Endothelial cell of umbilical vein (primary cell): ENCODE measurements around the gene SLC5A5. TPM values are rescaled to one million over a fixed set of nuclear protein-coding genes. Genes with fewer than 3 reads are reported as not detected.

Experiments
- BruUV-seq: library from RNA; stranded (reverse); fragments of 400-500 nt; replicated peaks from 2 replicates; lab custom pipeline; 2021; lab: Mats Ljungman, UMichigan
- CTCF ChIA-PET: fragments of 300-600, 350-600 bp; sonication (Branson Sonifier 250); formaldehyde crosslinking; loops from one replicate; lab custom pipeline; 2021; ENCODE audit warnings: antibody characterized with exemption, inconsistent platforms; lab: Charles Lee
- POLR2A ChIA-PET: fragments of 300-600, 350-600 bp; sonication (Branson Sonifier 250); formaldehyde crosslinking; loops from one replicate; lab custom pipeline; 2021; ENCODE audit warnings: antibody characterized with exemption, inconsistent platforms; lab: Charles Lee
- DNase-seq: peaks from one replicate; pipeline ENCODE4 v3.0.0-alpha.2; 2011; ENCODE audit warnings: low read depth, low spot score
- FAIRE-seq: peaks from 2 replicates; lab custom pipeline; 2011; peaks lifted over from hg19 to GRCh38; lab: Jason Lieb, UNC
- H2AFZ ChIP-seq: 2 replicates; pipeline ENCODE4 v1.6.0; 2012; ENCODE audit warnings: low read depth, low read length, control low read depth, inconsistent platforms
- H3K27ac ChIP-seq: 2 replicates; pipeline ENCODE4 v1.5.1; 2011; ENCODE audit warnings: low read depth, mild to moderate bottlenecking, control low read depth, low read length, moderate library complexity; ENCODE audit not compliant: insufficient read depth
- H3K27me3 ChIP-seq, 2 experiments: 2 replicates each; pipeline versions ENCODE4 v1.6.0 to v1.6.1; 2011; ENCODE audit warnings: low read length in 2 of 2, mixed read lengths in 1 of 2; ENCODE audit not compliant: control insufficient read depth in 2 of 2, insufficient read depth in 2 of 2
- H3K36me3 ChIP-seq, 2 experiments: 2 replicates in 1 of 2; 3 replicates in 1 of 2; pipeline ENCODE4 v1.5.1; 2011; ENCODE audit warnings: low read length in 2 of 2, mild to moderate bottlenecking in 1 of 2, moderate library complexity in 1 of 2; ENCODE audit not compliant: control insufficient read depth in 2 of 2, insufficient read depth in 2 of 2; ENCODE audit errors: extremely low read depth in 1 of 2
- H3K4me1 ChIP-seq: 3 replicates; pipeline ENCODE4 v1.5.1; 2011; ENCODE audit warnings: mild to moderate bottlenecking, low read length; ENCODE audit not compliant: control insufficient read depth, insufficient read depth; ENCODE audit errors: extremely low read depth
- H3K4me2 ChIP-seq: 2 replicates; pipeline ENCODE4 v1.6.1; 2011; ENCODE audit warnings: low read length, control low read depth, mixed read lengths; ENCODE audit not compliant: insufficient read depth
- H3K4me3 ChIP-seq, 3 experiments: fragments of 200-600 bp in 1 of 3; sonication (generic), shearing (Covaris generic) in 1 of 3; replicated peaks in 1 of 3; 2 replicates each; pipeline ENCODE4 v1.5.1; 2011 to 2016; ENCODE audit warnings: control low read depth in 3 of 3, low read length in 3 of 3, mild to moderate bottlenecking in 2 of 3, inconsistent platforms in 1 of 3, low read depth in 1 of 3, moderate library complexity in 1 of 3; ENCODE audit not compliant: insufficient read depth in 1 of 3
- H3K79me2 ChIP-seq: 2 replicates; pipeline ENCODE4 v1.6.0; 2012; ENCODE audit warnings: low read length, inconsistent platforms; ENCODE audit not compliant: control insufficient read depth, insufficient read depth
- H3K9ac ChIP-seq: replicated peaks from 2 replicates; pipeline ENCODE3; 2011; ENCODE audit warnings: low read length, control low read depth; ENCODE audit not compliant: insufficient read depth; ENCODE audit errors: extremely low read depth
- H3K9me1 ChIP-seq: replicated peaks from 3 replicates; pipeline ENCODE4 v1.6.0; 2011; ENCODE audit warnings: mild to moderate bottlenecking, low read length; ENCODE audit not compliant: control insufficient read depth, insufficient read depth; ENCODE audit errors: extremely low read depth
- H3K9me3 ChIP-seq: replicated peaks from 2 replicates; pipeline ENCODE4 v1.5.1; 2012; ENCODE audit warnings: low read length, inconsistent platforms; ENCODE audit not compliant: control insufficient read depth, insufficient read depth
- H4K20me1 ChIP-seq: replicated peaks from 2 replicates; pipeline ENCODE3; 2011; ENCODE audit warnings: mild to moderate bottlenecking, low read length; ENCODE audit not compliant: control insufficient read depth, insufficient read depth; ENCODE audit errors: extremely low read depth
- CTCF ChIP-seq, 2 donors: IDR thresholded peaks; 1 replicate in 1 of 2; 2 replicates in 1 of 2; pipeline ENCODE4 v1.5.1; 2011; ENCODE audit warnings: low read length in 2 of 2, mild to moderate bottlenecking in 2 of 2, moderate library complexity in 2 of 2, control low read depth in 1 of 2, inconsistent platforms in 1 of 2, low read depth in 1 of 2; ENCODE audit not compliant: insufficient read depth in 1 of 2; ENCODE audit errors: extremely low read depth in 1 of 2
- EZH2 ChIP-seq: IDR thresholded peaks from 2 replicates; pipeline ENCODE4 v1.6.1; 2012; ENCODE audit warnings: borderline replicate concordance, low read depth, mild to moderate bottlenecking, moderate library complexity, low read length, inconsistent platforms; ENCODE audit not compliant: severe bottlenecking
- FOS ChIP-seq: IDR thresholded peaks from 2 replicates; pipeline ENCODE4 v1.6.1; 2011; ENCODE audit warnings: mild to moderate bottlenecking, low read length, moderate library complexity, borderline replicate concordance; ENCODE audit not compliant: insufficient read depth
- GATA2 ChIP-seq: IDR thresholded peaks from 2 replicates; pipeline ENCODE4 v1.7.0; 2011; ENCODE audit warnings: low read depth, mild to moderate bottlenecking, moderate library complexity, mixed read lengths, low read length; ENCODE audit not compliant: insufficient read length, insufficient read depth
- JUN ChIP-seq: IDR thresholded peaks from 2 replicates; pipeline ENCODE4 v1.6.1; 2011; ENCODE audit warnings: borderline replicate concordance, low read depth; ENCODE audit not compliant: insufficient read length, insufficient read depth
- MAX ChIP-seq: IDR thresholded peaks from 2 replicates; pipeline ENCODE4 v1.6.1; 2011; ENCODE audit not compliant: insufficient read depth, insufficient read length
- MYC ChIP-seq: IDR thresholded peaks from one replicate; pipeline ENCODE4 v1.6.1; 2011; ENCODE audit warnings: mild to moderate bottlenecking, low read depth, low read length
- POLR2A ChIP-seq: IDR thresholded peaks from 2 replicates; pipeline ENCODE4 v1.6.1; 2012; ENCODE audit warnings: low read depth, mild to moderate bottlenecking, control low read depth, low read length
- POLR2AphosphoS5 ChIP-seq: IDR thresholded peaks from 2 replicates; pipeline ENCODE4 v1.6.1; 2012; ENCODE audit warnings: low read depth, mild to moderate bottlenecking, control low read depth, low read length, moderate library complexity; ENCODE audit not compliant: insufficient read depth
- dilution Hi-C: fragments of 300-500 bp; cut with MboI; formaldehyde crosslinking; loops from one replicate; pipeline ENCODE4 v1.15.0; 2019; ENCODE audit warnings: low sequenced_read_pairs; ENCODE audit not compliant: extremely low pct_ligation_motif_present
- intact Hi-C: fragments of 100-400 bp; cut with micrococcal nuclease; formaldehyde crosslinking; loops from one replicate; pipeline ENCODE4 v1.10.0; 2022
- polyA plus RNA-seq, 4 experiments: library from polyadenylated mRNA; depleted of rRNA in 3 of 4; stranded (reverse) in 3 of 4; unstranded in 1 of 4; fragments of >200 nt; gene quantifications; 2 replicates each; pipeline versions ENCODE4 v1.2.1 to v1.2.3, GENCODE V29; 2011 to 2012; ENCODE audit warnings: missing spikeins in 1 of 4
- total RNA-seq: library from RNA; stranded (reverse); gene quantifications from 2 replicates; pipeline ENCODE4 v1.2.3, GENCODE V29; 2021

Gene SLC5A5
- total and polyA plus RNA-seq, 2 donors (not counting 3 experiments of a cell fraction or from before 2014, with no cell fraction given) = not detected

- POLR2A ChIA-PET = no interaction called here
Measured at GRCh38 chr19:17866964-17867486, 4.7 kb upstream of the SLC5A5 start.

More at GRCh38 chr19:17866964-17867486, 4.7 kb upstream of the SLC5A5 start:
- Histone ChIP-seq H3K4me3 (no peak overlapping the region), H3K4me1 (no peaks in the 10 kb centered on the region), H2AFZ (no peak overlapping the region), H3K4me2 (no peak overlapping the region), H3K9ac (no peak overlapping the region), H3K9me3 (no peaks in the 10 kb centered on the region), H3K36me3 (peaks cover 12 to 24% of the 10 kb centered on the region in 2 experiments), H4K20me1 (no peaks in the 10 kb centered on the region), H3K79me2 (peaks cover 8% of the 10 kb centered on the region), H3K9me1 (no peaks in the 10 kb centered on the region), H3K27ac (no peak overlapping the region), H3K27me3 (peaks cover 35% of the 10 kb centered on the region in 2 experiments)
- no peak for TF ChIP-seq FOS
- no peak for TF ChIP-seq POLR2AphosphoS5
- TF ChIP-seq GATA2 = no peak
- TF ChIP-seq CTCF (IDR thresholded peaks at IDR 0.05; ENCODE audit: extremely low read depth in 1 of 2, insufficient read depth in 1 of 2, low read depth in 1 of 2, low read length in 2 of 2) = no peak
- TF ChIP-seq MYC = no peak
- no peak for TF ChIP-seq EZH2
- no peak for TF ChIP-seq MAX
- no peak for TF ChIP-seq POLR2A
- TF ChIP-seq JUN = no peak
- CTCF ChIA-PET = interaction anchor here (1.3 kb wide), 1 partner anchor 8 kb away, joined by 4 read pairs; the partner anchor contains the start of gene RPL18A
- no peak for DNase-seq
- no peak for FAIRE-seq
- intact Hi-C loops = no loop called here
- dilution Hi-C loops = no loop called here
- BruUV-seq = no TSS peak
